Activated naive CD4-positive, alpha-beta T cell treated with Interleukin-2 at 50 U/mL for 16 hours (primary cell): Measurements from ENCODE around the gene MNX1.

Experiments
- DNase-seq: peaks from one replicate; pipeline ENCODE4 v3.0.0-alpha.2; 2020

Gene MNX1

DNA sequence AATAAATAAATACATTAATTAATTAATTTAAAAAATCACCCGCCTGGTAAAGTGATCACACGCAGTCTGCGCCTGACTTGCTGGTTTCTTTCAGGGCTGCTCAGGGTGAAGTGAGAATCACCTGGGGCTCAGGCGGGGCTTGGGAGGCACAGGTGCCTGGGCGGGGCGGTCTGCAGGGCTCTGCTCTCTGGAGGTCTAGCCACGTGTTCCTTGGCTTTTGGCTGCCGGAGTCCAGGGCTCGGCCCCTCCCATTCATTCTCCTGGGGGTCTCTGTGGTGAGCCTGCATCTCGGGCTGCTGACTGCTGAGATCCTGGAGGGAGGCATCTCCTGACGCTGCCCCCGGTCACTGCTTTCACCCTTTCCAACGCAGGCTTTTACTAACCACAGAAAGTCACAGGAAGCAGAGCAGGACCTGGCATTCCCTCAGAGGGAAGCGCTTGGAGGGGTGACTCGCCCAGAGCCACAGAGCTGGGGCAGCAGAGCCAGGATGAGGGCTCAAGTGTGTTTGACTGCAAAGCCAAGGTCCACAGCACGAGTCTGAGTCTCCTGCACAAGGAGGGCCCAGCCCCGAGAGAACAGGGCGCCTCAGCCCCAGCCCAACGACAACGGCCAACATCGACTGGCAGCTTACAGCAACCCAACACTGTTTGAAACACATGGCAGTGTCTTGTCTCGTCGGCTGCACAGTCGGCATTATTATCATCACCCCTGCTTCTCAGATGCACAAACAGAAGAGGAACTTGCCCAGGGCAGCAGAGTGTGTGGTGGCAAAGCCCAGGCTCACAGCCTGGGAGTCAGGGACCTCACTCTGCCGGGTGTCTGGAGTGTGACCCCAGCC is 22.4 kb upstream of the MNX1 start:
- no peak for DNase-seq

DNA sequence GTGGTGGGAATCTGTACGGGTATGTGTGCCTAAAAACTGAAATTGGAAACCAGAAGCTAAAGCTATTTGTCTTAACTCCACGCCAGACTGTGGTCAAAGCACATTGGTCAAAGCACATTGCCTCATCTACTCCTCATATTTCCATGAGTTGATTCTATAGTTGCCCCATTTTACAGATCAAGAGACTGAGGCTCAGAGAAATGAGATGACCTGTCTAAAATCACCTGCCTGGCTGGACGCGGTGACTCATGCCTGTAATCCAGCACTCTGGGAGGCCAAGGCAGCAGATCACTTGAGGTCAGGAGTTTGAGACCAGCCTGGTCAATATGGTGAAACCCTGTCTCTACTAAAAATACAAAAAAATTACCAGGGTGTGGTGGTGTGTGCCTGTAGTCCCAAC is 21.7 kb upstream of the MNX1 start:
- no peak for DNase-seq

DNA sequence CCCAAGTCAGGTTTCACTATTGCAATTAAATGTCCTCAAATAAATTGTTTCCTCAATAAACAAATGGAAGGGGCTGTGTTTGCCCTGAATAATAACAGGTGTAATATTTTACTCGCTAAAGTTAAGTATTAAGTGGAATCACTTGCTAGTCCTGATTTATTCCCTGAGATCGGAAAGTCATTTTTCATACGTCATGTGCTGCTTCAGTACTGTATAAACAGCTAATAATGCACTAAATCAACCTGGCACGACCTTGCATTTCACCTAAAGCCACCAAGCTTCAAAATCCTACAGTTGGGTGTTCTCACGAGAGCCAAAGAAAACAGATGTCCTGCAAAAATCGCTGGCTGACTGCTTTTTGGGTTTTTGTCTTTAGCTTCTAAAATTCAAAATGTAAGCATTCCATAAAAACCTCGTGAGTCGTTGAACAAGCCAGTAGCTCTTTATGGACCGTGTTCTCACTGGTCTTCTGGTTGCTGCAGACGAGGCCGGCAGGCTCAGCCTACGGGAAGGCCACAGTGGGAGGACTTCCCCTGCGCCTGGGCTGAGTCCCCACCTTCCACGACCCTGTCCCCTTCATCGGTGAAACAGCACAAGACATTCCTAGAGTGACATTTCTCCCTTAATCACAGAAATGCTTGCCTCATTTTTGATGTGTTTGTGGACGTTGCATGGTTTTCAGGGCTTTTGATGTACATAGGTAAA is 17.9 kb upstream of the MNX1 start:
- DNase-seq: no peak

DNA sequence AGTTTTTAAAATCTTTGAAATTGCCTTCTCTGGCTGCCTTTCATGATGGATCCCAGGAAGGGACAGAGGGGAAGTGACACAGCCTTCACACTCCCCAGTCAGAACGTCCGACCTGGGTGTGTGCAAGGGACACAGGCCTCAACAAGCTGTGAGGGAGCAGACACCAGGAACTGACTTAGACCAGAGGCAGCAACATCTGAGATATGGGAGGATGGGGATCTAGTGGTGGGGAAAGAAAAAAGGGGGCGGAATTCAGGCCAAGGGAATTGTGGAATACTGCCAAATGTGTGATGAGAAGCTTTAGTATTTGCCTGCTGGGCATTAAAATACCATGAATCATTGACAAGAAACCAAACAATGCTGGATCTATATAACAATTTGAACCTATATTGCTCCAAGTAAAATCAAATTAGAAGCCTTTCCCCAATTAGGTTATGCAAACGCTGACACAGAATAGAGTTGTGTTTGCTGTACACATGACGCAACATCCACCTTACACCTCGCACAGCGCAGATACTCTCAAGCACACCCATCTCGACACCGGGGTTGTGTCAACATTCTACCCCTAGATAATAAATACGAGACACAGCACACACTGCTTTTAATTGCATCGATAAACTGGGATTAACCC is 17.2 kb upstream of the MNX1 start:
- DNase-seq: no peak

- DNase-seq: no peak
These were observed 14.3 kb upstream of the MNX1 start for GRCh38 chr7:157024716-157025115.

DNA sequence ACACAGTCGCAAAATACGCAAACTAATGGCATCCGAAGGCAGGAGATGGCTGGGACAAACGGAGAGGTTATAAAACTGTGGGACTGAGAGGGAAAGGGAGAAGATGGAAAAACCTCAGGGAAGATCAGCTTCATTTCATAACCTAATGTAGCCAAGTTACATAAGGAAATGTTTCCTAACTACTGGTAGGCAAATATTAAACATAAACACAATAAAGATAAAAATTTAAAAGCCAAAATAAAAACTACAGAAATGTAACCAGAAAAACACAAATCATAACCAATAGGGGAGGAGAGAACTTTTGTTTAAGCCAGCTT is 13.1 kb upstream of the MNX1 start:
- no peak for DNase-seq

- no peak for DNase-seq
These were observed 12.5 kb upstream of the MNX1 start for GRCh38 chr7:157022681-157023588.

- DNase-seq: no peak
These were observed 11.6 kb upstream of the MNX1 start for GRCh38 chr7:157021871-157022680.

GRCh38 chr7:157021071-157021870 is 10.8 kb upstream of the MNX1 start:
- DNase-seq: no peak

DNA sequence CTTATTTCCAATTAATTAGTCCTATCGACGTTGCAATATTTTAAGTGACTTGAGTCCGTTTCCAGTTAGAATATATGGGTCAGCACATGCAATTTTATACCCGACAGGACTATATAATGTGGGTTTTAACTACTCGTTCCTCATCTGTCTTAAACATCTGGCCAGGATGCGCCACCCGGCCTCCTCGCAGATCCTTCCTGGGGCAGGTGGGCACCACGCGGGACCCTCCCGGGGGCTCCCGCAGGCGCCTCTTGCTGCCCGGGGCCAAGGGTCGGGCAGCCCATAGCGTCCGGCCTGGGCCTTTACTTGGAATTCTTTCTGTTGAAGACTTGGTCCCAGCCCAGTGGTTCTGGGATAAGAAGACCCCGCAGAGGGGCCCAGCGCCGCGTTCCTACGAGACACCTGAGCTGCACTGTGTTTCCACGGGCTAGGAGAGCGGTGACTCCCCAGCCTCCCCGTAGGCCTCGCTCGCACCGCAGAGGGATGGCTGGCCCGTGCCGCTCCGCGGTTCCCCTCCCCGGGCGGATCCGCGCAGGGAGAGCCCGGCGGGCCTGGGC is 10.1 kb upstream of the MNX1 start:
- DNase-seq: no peak

GRCh38 chr7:157019718-157020451 is 9.4 kb upstream of the MNX1 start:
- no peak for DNase-seq

- DNase-seq: no peak
These were observed 8.6 kb upstream of the MNX1 start for GRCh38 chr7:157018997-157019608.

DNA sequence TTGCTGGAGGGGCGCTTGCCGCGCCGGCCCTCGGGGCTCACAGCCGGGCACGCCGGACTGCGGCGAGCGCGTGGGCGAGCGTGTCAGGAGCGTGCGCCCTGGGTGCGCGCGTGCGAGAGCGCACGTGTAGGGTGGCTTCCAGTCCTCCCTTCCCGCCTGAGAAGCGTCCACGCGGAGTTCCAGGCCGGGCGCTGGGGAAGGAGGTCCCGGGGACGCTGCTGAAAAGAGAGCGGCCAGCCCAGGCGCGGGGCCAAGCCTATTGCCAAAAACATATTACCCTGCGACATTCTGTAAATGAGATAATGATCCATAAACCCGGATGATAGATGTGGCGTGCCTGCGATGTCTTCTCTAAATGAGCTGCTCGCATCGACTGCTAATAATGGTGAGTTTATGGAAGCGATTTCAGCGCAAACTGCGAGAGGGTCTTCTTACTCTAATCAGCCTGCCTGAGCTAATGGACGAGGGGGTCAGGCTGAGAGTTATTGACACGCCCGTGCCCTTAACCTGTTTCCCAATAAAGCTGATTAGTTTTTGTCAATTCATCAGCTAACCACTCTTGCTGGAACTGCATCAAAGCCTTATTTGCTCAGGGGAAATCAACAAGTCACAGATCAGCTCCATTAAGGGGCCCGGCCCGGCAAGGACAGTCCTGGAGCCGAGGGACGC is 8.0 kb upstream of the MNX1 start:
- no peak for DNase-seq

GRCh38 chr7:157017603-157018327 is 7.3 kb upstream of the MNX1 start:
- DNase-seq: no peak

DNA sequence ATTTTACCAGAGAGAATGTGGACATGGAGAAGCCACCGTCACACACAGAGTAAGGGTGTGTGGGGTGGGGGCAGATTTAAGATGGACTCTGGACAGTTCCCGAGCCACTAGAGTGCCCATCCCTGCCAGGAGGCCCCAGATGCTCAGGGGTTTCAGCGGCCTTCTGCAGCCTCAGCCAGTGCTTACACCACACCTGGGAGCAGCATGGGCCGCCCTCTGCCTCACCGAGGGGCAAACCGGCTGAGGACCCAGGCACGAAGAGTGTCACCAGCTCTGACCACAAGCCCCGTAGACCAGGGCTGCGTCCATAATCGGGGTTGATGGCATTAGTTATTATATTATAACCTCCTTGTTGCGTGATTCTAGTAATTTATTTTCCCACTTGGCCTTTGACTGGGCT is 6.7 kb upstream of the MNX1 start:
- DNase-seq: no peak

DNA sequence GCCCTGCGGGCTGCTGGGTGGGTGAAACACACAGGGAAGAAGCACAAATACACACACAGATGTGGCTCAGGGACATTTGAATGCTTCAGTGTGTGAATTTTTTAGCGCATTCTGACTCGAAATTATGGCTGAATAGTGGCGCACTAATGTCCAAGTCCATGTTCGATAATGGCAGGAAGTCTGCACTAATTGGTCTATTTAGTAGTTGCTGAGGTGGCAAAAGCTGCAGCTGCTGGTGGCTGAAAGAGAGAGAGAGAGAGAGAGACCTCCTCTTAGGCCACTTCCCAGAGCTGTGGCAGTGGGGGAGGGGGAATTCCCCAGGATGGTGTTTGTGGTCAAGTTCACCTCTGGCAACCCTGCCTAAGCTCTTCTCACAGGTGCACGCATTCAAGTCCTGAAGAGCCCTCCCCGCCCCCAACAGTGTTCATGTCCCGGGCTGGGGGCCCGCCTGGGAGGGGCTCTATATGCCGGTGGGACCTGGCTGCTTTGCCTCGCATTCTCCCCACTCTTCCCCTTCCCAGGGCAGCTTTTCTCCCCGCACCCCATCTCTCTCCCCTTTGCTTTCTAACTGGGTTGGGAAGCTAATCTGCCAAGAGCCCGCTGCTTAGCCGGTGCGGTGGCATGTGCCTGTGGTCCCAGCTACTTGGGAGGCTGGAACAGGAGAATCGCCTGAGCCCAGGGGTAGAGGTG is 6.0 kb upstream of the MNX1 start:
- DNase-seq: peak; percentile 47

DNA sequence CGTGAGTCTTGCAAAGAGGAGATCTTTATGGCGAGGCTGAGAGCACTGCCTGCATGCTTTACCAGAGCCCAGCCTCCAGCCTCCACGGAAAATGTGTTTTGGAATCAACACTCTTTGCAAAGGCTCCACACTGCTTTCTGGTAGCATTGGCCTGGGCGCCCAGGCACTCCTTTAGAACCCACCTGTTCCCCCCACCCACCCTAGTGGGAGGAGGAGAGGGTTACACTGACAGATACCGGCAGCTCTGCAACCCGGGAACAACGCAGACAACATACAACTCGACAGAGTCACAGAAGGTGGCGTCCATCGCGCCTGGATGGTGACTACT is 5.5 kb upstream of the MNX1 start:
- DNase-seq: no peak
